GM06990 (cell line): Measurements from ENCODE around the gene MEGF6.
"Not testable (repeated sequence)": the region's sequence is repeated elsewhere in the genome, so short reads cannot be mapped to it uniquely, and the experiment has no call there.

Experiments used
- DNase-seq: peaks from one replicate; pipeline ENCODE4 v3.0.0-alpha.2; 2011; ENCODE audit not compliant: insufficient read length; ENCODE audit errors: extremely low read depth
- H3K27me3 ChIP-seq: replicated peaks from 2 replicates; pipeline ENCODE4 v1.6.0; 2011; ENCODE audit warnings: low read length; ENCODE audit not compliant: control insufficient read depth, insufficient read depth
- H3K36me3 ChIP-seq: 2 replicates; pipeline ENCODE4 v1.5.1; 2011; ENCODE audit warnings: low read length; ENCODE audit not compliant: control insufficient read depth, insufficient read depth
- H3K4me3 ChIP-seq: replicated peaks from 2 replicates; pipeline ENCODE4 v1.5.1; 2011; ENCODE audit warnings: low read depth, mild to moderate bottlenecking, control low read depth, low read length
- CTCF ChIP-seq: IDR thresholded peaks from 2 replicates; pipeline ENCODE4 v1.5.1; 2011; ENCODE audit warnings: low read length, control low read depth, mild to moderate bottlenecking, inconsistent platforms; ENCODE audit not compliant: insufficient read depth, poor library complexity, severe bottlenecking

Gene MEGF6

GRCh38 chr1:3575993-3576392 lies 35.3 kb downstream of the MEGF6 start:
- no peak for DNase-seq
- H3K36me3 ChIP-seq, result no peaks in the 10 kb centered on the region
- H3K4me3 ChIP-seq, result no peak overlapping the region
- no peak for TF ChIP-seq CTCF
- no peaks in the 10 kb centered on the region for H3K27me3 ChIP-seq

- H3K27me3 ChIP-seq, H3K36me3 ChIP-seq, DNase-seq: not testable (repeated sequence)
Measured at GRCh38 chr1:3575515-3575914, 35.8 kb downstream of the MEGF6 start.

GRCh38 chr1:3573500-3573899 lies 37.8 kb downstream of the MEGF6 start:
- no peak for DNase-seq
- no peak overlapping the region for H3K4me3 ChIP-seq
- no peak for TF ChIP-seq CTCF
- peaks cover 1% of the 10 kb centered on the region; the same call in 1 of the 2 replicates for H3K27me3 ChIP-seq
- H3K36me3 ChIP-seq, result no peaks in the 10 kb centered on the region

More at GRCh38 chr1:3575515-3575914, 35.8 kb downstream of the MEGF6 start:
- H3K4me3 ChIP-seq, result not testable (repeated sequence)

GRCh38 chr1:3572638-3573037 lies 38.7 kb downstream of the MEGF6 start:
- H3K27me3 ChIP-seq, H3K4me3 ChIP-seq, DNase-seq, H3K36me3 ChIP-seq: not testable (repeated sequence)

- no peak for DNase-seq
- Histone ChIP-seq H3K27me3 (peaks cover 1% of the 10 kb centered on the region; the same call in 1 of the 2 replicates), H3K4me3 (no peak overlapping the region), H3K36me3 (no peaks in the 10 kb centered on the region)
- no peak for TF ChIP-seq CTCF
Measured at GRCh38 chr1:3571263-3571662, 40.0 kb downstream of the MEGF6 start.

GRCh38 chr1:3570066-3570986 lies 41.0 kb downstream of the MEGF6 start:
- Histone ChIP-seq H3K36me3 (no peaks in the 10 kb centered on the region), H3K4me3 (no peak overlapping the region), H3K27me3 (peaks cover 1% of the 10 kb centered on the region; the same call in 1 of the 2 replicates)
- DNase-seq, result no peak
- no peak for TF ChIP-seq CTCF
